Left ventricle myocardium superior (tissue), 1 donor: ENCODE results near the gene RFX1. TPM values are rescaled to one million over a fixed set of nuclear protein-coding genes. Genes with fewer than 3 reads are reported as not detected.

Experiments
- ATAC-seq: fragments of 200-7000 bp; cut with Tn5 transposase; one replicate; pipeline ENCODE4 v1.9.1; 2020; ENCODE audit warnings: mild to moderate bottlenecking, moderate library complexity
- DNase-seq: peaks from one replicate; pipeline ENCODE4 v3.0.0-alpha.2; 2020
- intact Hi-C: fragments of 100-400 bp; cut with micrococcal nuclease; formaldehyde crosslinking; loops from one replicate; pipeline ENCODE4 v1.11.0; 2022
- total RNA-seq: library from RNA; stranded (reverse); fragmentation: NEBNext Ultra II Directional; extraction: Animal tissue kit (Norgen Biotek cat#: 25700); gene quantifications from one replicate; pipeline ENCODE4 v1.2.1, GENCODE V29; 2021
- donor health status: DM: no; HTN: yes; CAD: no; lungs with severe emphysema.

Gene RFX1
- total RNA-seq, 1 donor from 2014 or later: 15.7 TPM

DNA sequence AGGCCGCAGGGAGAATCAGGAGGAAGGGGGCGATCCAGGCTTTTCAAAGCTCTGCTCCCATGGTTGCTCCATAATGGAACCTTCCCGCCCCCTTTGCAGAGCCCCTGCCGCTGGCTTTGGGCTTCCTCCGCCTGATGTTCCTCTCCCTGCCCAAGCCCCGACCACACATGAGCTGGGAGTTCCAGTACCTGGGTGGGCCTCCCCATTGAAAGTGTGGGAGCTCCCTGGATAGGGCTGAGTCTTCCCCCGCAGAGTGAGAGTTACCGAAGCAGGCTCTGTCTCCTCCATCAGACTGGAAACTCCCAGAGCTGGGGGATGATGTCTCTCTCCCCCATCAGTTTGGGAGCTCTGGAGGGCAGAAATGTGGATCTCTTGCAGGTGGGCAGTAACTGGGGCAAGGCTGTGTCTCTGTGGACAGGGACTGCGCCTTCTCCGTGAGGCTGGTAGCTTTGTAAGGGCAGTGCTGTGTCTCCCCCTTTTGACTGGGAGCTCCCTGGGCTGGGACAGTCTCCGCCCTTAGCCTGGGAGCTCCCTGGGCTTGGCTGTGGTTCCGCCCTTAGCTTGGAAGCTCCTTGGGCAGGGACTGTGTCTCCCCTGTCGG is 53.1 kb downstream of the RFX1 start:
- intact Hi-C loops: loop anchor here (2.0 kb wide), 1 partner anchor 44 kb away; no protein-coding TSS in a partner anchor
- DNase-seq (peak; percentile 55), ATAC-seq (peak; percentile 27)

GRCh38 chr19:13952154-13952930 is 53.8 kb downstream of the RFX1 start, which contains the start of gene DCAF15:
Gene DCAF15, plus strand, starts transcription at chr19:13952509. Its CDS starts 4 bp downstream, at chr19:13952513.
- ATAC-seq (peak; percentile 98), DNase-seq (peak; percentile 99)
- intact Hi-C loops: loop anchor here (2.0 kb wide), 1 partner anchor 44 kb away; no protein-coding TSS in a partner anchor

DNA sequence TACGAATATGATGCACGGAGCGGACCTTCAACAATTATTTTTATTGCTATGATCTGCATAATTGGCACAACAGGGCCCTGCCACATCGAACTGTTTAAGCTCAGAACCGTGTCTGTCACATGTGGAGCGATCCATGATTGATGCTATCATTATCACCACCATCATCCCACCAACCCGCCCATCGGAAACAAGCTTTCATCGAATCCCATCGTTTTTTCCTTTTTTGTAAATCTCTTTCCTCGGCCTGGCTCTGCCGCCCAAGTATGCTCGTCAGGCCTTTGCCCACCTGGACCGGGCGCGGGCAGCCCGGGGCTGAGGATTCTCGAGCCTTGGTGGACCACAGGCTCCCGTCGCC is 54.3 kb downstream of the RFX1 start:
- ATAC-seq (no peak), DNase-seq (no peak)
- intact Hi-C loops: loop anchor here (2.0 kb wide), 1 partner anchor 45 kb away; no protein-coding TSS in a partner anchor

DNA sequence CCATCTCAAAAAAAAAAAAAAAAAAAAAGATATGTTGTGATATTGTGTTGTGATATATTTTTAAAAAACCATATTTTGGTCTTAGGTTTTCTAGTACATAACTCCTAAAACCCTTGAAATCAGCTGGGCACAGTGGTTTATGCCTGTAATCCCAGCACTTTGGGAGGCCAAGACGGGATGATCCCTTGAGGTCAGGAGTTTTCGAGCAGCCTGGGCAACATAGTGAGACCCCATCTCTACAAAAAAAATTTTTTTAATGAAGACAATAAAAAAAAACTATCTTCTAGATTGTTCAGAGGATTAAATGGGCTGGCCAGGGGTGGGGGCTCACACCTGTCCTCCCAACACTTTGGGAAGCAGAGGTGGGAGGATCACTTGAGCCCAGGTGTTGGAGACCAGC is 55.1 kb downstream of the RFX1 start:
- ATAC-seq (no peak), DNase-seq (no peak)
- intact Hi-C loops: no loop called here

DNA sequence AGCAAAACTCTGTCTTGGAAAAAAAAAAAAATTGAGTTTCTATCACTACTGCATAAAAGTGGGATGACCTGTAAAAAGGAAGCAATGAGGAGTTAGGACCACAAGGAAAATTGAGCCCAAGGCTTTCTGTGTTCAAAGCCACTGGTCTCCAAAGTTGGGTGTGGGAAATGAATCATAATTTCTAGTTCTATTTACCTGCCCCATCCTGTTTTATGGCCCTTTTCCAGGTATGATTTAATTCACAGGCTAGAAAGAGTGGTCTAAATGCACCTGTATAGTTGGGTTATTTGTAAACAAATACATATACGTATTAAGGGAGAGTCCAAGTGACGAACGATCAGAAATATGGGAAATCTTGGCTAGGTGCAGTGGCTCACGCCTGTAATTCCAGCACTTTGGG is 59.7 kb downstream of the RFX1 start:
- ATAC-seq (no peak), DNase-seq (no peak)
- intact Hi-C loops: no loop called here

DNA sequence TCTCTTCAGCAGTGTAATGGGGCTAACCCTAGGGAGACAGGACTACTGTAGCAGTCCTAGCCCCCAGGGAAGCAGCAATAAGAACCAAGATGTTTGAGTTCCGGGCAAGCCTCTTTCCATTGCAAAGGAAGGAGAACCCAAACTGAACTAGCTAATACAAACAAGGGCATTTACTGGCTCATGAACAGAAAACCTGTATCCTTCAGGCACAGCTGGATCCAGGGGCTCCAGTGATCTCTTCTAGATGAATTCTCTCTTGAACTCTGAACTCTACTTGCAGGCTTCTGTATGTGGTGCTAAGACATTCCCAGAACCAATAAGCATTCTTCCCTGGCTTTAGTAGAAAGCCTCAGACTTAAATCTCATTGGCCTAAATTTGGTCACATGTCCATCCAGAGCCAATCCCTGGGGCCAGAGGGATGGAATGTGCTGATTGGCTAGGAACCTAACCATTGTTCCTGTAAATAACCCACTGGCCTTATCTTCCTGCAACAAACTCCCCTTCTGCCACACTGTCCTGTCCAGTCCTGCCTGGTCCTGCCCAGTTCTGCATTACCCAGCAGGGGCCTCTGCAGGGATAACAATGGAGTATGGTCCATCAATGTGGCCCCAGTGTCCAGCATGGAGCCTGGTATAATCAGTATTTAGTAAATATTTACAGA is 64.0 kb downstream of the RFX1 start:
- DNase-seq (no peak), ATAC-seq (no peak)
- intact Hi-C loops: no loop called here

DNA sequence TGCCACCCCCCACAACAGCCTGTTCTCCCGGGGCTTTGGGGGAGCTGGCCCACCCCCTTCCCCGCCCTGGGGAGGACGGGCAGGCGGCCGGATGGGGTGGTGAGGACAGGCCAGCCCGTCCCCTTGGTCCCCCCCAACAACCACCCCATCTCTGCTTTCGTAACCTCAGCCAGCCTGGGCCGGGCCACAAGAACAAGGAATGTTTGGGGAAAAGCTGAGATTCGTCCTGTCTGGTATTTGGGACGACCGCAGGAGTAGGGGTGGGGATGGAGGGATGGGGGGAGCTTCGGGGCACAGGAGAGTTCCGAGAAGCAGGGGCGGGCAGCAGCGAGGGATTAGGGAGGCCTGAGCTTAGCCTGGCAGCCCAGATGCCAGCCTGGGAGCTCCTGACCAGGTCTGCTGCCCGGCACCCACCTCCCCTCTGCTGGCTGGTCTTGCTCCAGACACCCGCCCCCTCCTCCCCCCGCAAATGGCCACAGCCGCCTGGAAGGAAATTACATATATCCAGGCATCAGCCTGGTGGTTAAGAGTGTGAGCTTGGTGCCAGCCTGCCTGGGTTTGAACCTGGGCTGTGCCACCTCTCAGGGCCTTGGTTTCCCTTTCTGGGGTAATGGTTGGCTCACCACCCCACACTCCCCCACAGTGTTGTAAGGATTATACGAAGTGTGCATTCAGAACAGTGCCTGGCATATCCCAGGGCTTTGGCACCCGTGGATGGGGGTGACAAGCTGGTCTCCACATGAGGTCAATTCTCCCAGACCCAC is 67.6 kb downstream of the RFX1 start, which contains the start of gene PODNL1:
PODNL1 (minus strand) TSS at position 117 of the 764 bp plus-strand sequence. CDS start 236 bp downstream, outside the sequence.
- no peak for DNase-seq
- peak; percentile 57 for ATAC-seq

DNA sequence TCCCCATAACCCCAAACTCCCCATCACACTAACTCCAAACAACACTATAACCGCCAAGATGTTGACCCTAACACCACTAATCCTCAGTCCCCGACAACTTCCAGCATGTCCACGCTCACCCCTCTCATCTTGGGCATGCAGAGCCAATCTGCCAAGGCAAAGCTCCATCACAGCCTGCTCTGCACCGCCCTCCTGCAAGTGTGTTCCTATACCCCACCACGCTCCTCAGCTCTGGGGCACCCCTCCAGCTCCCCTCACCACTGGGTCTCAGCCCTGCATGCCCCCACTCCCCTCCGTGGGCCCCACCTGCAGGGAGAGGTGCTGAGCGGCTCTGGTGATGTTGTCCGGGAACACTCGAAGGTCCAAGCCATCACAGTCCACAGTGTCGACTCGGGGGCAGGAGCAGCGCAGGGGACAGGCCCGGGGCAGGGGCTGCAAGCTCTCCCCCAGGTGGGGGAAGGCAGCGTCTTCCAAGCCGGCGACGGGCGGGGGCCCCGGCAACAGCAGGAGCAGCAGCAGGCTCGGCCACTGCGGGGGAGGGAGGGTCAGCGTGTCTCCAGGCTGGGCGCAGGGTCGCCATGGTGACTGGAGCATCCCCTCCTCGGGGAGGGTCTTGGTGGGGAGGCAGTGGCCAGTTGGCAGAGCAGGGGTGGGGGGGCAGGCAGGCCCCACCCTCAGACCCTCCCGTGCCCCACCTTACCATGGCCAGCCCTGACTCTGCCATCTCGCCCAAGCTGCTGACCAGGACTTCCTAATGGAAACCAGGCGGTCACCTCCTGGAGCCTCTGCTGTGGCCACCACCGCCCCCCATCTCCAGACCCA is 68.4 kb downstream of the RFX1 start:
- ATAC-seq (peak; percentile 19), DNase-seq (no peak)
- intact Hi-C loops: no loop called here

More for the DNA sequence above, 67.6 kb downstream of the RFX1 start, which contains the start of gene PODNL1:
- intact Hi-C loops: no loop called here

DNA sequence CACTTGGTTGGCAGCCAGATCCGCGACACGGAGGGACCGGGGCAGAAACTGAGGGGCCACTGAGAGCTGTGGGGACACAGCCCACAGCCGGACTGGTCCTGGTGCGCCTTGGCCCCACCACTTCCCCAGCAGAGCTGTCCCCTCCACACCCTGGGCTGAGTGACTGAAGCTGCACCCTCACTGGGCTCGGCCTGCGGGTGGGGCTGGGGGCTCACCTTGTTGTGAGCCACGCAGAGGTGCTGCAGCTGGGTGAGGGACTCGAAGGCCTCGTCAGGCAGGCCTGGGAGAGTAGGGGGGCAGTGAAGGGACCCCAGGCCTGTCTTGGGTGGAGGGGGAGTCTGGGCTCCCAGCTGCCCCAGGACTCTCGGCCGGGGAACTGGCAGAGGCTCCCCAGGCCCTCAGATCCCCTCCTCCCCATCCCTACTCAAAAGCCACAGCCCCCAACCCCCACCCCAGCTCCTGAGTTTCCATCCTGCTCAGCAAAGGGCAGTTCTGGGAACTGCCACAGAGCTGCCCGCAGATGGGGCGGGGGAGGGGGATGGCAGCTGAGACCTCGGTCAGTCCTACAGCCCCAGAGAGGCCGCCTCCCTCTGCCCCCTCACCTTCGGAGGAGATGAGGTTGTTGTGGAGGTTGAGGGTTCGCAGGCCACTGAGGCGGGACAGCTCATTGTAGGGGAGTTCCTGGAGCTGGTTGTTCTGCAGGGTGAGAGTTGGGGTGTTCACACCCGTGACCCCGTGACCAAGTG is 70.2 kb downstream of the RFX1 start:
- intact Hi-C loops: no loop called here
- DNase-seq: no peak
- no peak for ATAC-seq

DNA sequence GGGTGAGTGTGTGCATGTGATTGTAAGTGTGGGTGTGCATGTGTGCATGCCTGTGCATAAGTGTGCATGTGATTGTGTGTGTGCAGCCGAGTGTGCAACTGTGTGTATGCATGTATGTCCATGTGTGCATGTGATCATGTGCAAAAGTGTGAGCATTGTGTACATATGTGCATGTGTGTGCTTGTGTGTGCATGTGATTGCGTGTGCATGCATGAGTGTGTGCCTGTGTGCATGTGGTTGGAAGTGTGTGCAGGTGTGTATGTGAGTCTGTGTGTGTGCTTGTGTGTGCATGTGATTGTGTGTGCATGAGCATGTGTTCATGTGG is 71.4 kb downstream of the RFX1 start:
- intact Hi-C loops: no loop called here
- DNase-seq: no peak

GRCh38 chr19:13932911-13933393 is 73.2 kb downstream of the RFX1 start:
- no peak for DNase-seq
- ATAC-seq: no peak
- intact Hi-C loops: no loop called here

More for the DNA sequence above, 71.4 kb downstream of the RFX1 start:
- no peak for ATAC-seq

DNA sequence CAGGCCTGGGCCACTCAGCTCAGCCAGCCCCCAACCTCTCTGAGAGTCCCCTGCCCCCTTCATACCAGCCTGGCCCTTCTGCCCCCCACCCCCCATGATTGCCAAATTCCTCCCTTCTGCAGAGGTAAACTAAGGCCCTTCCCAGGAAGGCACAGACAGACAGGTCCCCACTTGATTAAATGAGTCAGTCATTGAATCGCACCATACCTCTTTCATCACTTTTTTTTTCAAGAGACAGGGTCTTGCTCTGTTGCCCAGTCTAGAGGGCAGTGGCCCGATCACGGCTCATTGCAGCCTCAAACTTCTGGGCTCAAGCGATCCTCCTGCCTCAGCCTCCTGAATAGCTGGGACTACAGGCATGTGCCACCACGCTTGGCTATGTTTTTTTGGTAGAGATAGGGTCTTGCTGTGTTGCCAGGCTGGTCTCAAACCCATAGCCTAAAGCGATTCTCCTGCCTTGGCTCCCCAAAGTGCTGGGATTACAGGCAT is 73.9 kb downstream of the RFX1 start:
- intact Hi-C loops: no loop called here
- no peak for ATAC-seq
- no peak for DNase-seq

DNA sequence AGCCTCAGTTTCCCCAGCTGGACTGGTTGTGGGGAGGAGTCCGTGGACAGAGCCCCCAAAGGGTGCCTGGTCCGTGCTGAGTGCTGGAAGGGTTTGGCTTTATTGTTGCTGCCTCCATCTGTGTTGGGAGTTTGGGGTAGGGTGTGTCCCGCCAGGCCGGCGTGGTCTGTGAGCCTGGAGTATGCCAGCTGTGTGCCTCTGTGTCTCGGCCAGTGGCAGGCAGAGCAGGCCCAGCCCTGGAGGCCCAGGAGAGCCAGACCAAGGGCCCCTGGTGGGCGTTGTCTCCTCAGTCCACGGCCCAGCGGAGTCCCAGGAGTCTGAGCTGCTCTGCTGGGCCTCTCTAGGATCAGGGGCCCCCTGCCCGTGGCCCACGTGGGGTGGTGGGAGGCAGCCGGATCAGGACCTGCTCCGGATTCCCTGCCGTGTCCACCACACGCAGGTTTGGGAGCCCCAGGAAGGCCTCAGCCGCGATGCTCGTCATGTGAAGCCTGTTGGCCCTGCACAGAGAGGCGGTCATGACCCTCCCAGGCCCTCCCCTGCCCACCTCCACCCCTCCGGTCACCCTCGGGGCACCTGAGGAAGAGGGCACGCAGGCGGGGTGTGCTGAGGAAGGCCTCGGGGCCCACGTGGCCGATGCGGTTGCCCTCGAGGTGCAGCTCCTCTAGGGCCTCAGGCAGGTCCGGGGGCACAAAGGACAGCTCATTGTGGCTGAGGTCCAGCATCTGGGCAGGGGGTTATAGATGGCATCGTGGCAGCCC is 74.5 kb downstream of the RFX1 start:
- intact Hi-C loops: no loop called here
- DNase-seq (no peak), ATAC-seq (no peak)

DNA sequence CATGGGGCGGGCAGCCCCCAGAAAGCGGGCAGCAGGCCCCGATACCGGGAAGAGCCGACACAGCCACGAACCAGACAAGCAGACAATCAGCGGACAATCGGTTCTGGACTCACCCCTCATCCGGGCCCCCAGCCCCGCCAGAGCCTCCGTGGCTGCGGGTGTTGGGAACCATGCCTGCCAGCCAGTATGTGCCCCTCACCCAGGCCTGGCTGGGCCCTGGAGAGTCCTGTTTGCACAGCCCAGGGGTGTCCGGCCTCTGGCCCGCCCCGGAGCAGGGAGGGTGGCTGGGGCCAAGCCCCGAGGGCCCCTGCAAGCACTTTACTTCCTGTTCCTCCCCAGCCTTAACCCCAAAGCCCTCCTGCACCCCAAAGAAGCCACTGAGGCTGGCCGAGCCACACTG is 75.7 kb downstream of the RFX1 start:
- intact Hi-C loops: no loop called here
- DNase-seq (no peak), ATAC-seq (no peak)

GRCh38 chr19:13929956-13930355 is 76.2 kb downstream of the RFX1 start:
- DNase-seq (no peak), ATAC-seq (no peak)

DNA sequence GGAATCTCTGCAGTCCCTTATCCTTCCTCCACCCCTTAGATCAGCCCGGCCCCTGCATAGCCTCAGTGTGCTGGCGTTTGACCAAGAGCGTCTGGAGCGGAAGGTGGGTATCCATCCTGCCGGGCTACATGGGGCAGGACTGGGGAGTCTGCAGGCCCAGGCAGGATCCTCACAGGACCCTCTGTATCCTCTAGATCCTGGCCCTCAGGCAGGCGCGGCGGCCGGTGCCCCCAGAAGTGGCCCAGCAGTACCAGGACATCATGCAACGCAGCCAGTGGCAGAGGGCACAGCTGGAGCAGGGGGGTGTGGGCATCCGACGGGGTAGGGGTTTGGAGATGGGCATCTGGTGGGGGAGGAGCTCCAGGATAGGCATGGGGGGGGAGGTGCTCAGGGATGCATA is 76.8 kb downstream of the RFX1 start:
- intact Hi-C loops: no loop called here
- ATAC-seq: no peak

More at GRCh38 chr19:13929956-13930355, 76.2 kb downstream of the RFX1 start:
- intact Hi-C loops: no loop called here

GRCh38 chr19:13926715-13927114 is 79.4 kb downstream of the RFX1 start:
- DNase-seq (no peak), ATAC-seq (peak; percentile 64)

More for the DNA sequence above, 76.8 kb downstream of the RFX1 start:
- DNase-seq: no peak

More at GRCh38 chr19:13926715-13927114, 79.4 kb downstream of the RFX1 start:
- intact Hi-C loops: no loop called here
